Stomach (tissue), 4 donors: ENCODE results near the gene ZCCHC7.

Experiments used
- CTCF ChIP-seq, 7 experiments: fragments of 450-650 bp in 4 of 7; fragments of 200-600 bp in 3 of 7; sonication (generic) in 3 of 7; IDR thresholded peaks; one replicate each; pipeline ENCODE4 v1.5.1; 2016 to 2019; ENCODE audit warnings: antibody characterized with exemption in 7 of 7, control low read depth in 2 of 7, mild to moderate bottlenecking in 1 of 7
- POLR2AphosphoS5 ChIP-seq, 3 donors: sonication (generic); formaldehyde crosslinking; IDR thresholded peaks; one replicate each; pipeline ENCODE4 v1.6.1; 2016; ENCODE audit warnings: antibody characterized with exemption in 3 of 3

- TF ChIP-seq CTCF (IDR thresholded peaks at IDR 0.05): no peak
- TF ChIP-seq POLR2AphosphoS5 (IDR thresholded peaks at IDR 0.05): no peak
Observed at GRCh38 chr9:37377688-37378612, 257.6 kb downstream of the ZCCHC7 start.
